Measurements from ENCODE around the gene MED23.

DNA sequence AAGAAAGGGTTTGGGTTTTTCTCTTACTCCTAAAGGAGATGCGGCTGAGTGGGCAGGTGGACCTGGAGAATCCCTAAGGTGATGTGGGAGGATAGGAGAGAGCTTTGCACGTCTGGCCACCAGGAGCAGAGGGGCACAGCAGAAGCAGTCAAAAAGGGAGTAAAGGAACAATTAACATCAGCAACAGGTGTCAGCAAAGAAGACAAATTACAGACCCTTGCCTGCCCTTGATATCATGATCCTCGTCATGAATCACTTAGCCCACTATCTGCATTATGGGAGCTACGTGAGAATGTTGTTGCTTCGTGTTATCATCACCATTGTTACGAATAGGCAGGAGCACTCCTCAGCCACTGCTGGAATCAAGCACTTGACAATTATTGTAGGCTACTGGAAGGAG lies 80.6 kb downstream of the MED23 start:
- no peak for TF ChIP-seq POLR2A (IDR thresholded peaks at IDR 0.05)
- no peak for TF ChIP-seq POLR2AphosphoS5 (IDR thresholded peaks at IDR 0.05; ENCODE audit: insufficient read depth in 1 of 2, low read depth in 1 of 2)
